Ishikawa (cell line): Measurements from ENCODE around the gene REV3L.

Source experiments
- CEBPB ChIP-seq: IDR thresholded peaks from 2 replicates; pipeline ENCODE4 v1.6.1; 2012
- CREB1 ChIP-seq: IDR thresholded peaks from 2 replicates; pipeline ENCODE4 v1.6.1; 2012; ENCODE audit warnings: low read depth
- TAF1 ChIP-seq: IDR thresholded peaks from 2 replicates; pipeline ENCODE4 v1.6.1; 2012; ENCODE audit warnings: low read depth, mild to moderate bottlenecking
- YY1 ChIP-seq: IDR thresholded peaks from 2 replicates; pipeline ENCODE4 v1.6.1; 2012; ENCODE audit warnings: low read depth
- ZBTB7A ChIP-seq: IDR thresholded peaks from 2 replicates; pipeline ENCODE4 v1.6.1; 2012; ENCODE audit warnings: low read depth
- TF ChIP-seq, protein P1 (sequence below): IDR thresholded peaks from 2 replicates; pipeline ENCODE4 v1.6.1; 2012

DNA sequence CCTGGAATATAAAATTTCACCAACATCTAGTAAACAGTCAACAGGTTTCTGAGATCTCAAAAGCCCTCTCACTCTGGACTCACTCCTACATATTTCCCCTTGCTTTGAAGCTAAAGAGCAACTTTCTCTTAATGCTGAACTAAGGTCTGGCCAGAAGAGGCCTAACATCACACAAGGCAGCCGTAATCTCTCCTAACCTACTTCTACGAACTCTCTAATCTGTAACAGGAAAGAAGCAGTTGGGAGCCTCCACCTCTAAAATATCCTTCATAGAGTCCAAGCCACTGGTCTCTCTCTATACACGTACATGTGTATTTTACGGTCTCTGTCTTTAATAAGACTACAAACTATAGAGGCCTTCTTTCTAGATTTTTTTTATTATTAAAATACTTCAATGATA lies 72.0 kb downstream of the REV3L start:
- TF ChIP-seq CEBPB (no peak), TAF1 (no peak), YY1 (no peak), ZBTB7A (no peak), CREB1 (no peak)
- TF ChIP-seq, protein P1, sequence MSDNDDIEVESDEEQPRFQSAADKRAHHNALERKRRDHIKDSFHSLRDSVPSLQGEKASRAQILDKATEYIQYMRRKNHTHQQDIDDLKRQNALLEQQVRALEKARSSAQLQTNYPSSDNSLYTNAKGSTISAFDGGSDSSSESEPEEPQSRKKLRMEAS: no peak
